KOPT-K1 (cell line): ENCODE measurements around the gene CNFN.

Experiments used
- H3K27ac ChIP-seq: fragments of 200-600 bp; sonication (generic); 2 replicates; pipeline ENCODE4 v1.5.1; 2016; ENCODE audit warnings: antibody characterized with exemption, mild to moderate bottlenecking, low read depth, low read length; ENCODE audit not compliant: poor library complexity, severe bottlenecking
- H3K36me3 ChIP-seq: fragments of 200-600 bp; sonication (generic); 2 replicates; pipeline ENCODE4 v1.5.1; 2017; ENCODE audit warnings: antibody characterized with exemption, mild to moderate bottlenecking, low read length, moderate library complexity; ENCODE audit not compliant: insufficient read depth
- H3K9me3 ChIP-seq: fragments of 200-600 bp; sonication (generic); 2 replicates; pipeline ENCODE4 v1.5.1; 2017; ENCODE audit warnings: antibody characterized with exemption, low read length, mild to moderate bottlenecking; ENCODE audit not compliant: insufficient read depth, poor library complexity, severe bottlenecking

The CNFN gene

DNA sequence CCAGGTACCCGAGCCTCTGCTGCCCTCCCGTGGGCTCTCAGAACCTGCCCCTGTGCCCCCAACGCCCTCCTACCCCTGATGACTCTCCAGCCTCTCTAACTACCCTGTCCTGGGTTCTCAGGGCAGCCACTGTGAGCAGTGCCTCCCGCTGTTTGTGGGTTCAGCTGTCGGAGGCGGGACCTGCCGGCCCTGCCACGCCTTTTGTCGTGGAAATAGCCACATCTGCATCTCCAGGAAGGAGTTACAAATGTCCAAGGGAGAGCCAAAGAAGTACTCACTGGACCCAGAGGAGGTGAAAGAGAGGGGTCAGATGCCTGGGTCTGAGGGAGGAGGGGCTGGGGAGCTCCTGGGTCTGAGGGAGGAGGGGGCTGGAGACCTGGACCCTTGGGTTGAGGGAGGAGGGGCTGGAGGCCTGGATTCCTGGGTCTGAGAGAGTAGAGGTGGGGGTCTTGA is 20.0 kb downstream of the CNFN start:
- no peak overlapping the region for H3K27ac ChIP-seq
- H3K9me3 ChIP-seq = no peaks in the 10 kb centered on the region
- H3K36me3 ChIP-seq = no peaks in the 10 kb centered on the region

DNA sequence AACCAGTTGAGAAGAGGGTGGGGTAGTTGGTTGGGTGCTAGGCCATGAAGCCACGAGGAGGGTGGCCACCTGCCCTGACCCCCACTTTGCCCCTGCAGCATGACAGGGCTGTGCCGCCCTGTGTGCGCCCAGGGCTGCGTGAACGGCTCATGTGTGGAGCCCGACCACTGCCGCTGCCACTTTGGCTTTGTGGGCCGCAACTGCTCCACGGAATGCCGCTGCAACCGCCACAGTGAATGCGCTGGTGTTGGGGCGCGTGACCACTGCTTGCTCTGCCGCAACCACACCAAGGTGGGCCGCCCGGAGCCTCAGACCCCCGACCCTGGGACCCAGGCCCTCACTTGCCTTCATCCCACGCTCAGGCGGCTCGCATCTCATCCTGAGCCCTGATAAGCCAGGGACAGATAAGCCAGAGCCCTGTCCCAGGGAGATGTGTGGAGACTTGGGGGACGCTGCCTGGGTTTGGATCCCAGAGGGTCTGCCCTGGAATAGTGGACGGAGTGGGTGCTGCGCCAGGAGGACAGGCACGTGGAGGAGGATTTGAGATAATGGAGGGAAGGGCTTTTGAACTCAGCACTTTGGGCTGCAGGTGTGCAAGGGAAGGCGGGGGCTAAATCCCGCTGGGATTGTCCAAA is 20.5 kb downstream of the CNFN start:
- Histone ChIP-seq H3K36me3 (no peaks in the 10 kb centered on the region), H3K27ac (no peak overlapping the region)

DNA sequence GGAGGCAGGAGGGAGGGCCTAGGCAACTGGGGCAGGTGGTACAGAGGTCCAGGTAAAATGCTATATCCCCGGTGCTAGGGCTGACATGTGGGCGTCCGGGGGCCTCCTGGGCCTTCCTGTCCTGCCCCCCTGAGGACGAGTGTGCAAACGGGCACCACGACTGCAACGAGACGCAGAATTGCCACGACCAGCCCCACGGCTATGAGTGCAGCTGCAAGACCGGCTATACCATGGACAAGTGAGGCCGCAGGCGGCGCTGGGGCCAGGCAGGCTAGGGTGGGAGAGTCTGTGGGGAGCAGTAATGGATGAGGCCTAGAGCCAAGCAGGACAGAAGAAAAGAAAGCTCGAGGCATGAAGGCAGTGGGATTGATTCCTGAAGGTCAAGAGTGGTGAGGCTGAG is 21.3 kb downstream of the CNFN start:
- no peak overlapping the region for H3K27ac ChIP-seq
- no peaks in the 10 kb centered on the region for H3K9me3 ChIP-seq
- H3K36me3 ChIP-seq = peaks cover 7% of the 10 kb centered on the region; the same call in 1 of the 2 replicates

More for the DNA sequence above, 20.5 kb downstream of the CNFN start:
- no peaks in the 10 kb centered on the region for H3K9me3 ChIP-seq

DNA sequence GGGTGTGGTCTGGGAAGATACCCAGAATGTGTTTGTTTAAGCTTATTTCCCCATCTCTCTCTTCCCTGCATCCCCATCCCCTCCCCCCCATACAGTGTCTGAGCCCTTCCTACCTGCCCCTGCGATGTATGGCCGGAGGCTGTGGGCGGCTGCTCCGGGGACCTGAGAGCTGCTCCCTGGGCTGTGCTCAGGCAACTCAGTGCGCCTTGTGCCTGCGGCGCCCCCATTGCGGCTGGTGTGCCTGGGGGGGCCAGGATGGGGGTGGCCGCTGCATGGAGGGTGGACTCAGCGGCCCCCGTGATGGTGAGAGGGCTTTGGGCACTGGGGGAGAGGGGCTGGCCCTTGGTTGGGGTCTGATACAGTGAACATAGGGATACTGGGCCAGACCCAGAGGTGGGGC is 21.7 kb downstream of the CNFN start:
- H3K9me3 ChIP-seq = no peaks in the 10 kb centered on the region
- peaks cover 10% of the 10 kb centered on the region; the same call in 1 of the 2 replicates for H3K36me3 ChIP-seq
- no peak overlapping the region for H3K27ac ChIP-seq

DNA sequence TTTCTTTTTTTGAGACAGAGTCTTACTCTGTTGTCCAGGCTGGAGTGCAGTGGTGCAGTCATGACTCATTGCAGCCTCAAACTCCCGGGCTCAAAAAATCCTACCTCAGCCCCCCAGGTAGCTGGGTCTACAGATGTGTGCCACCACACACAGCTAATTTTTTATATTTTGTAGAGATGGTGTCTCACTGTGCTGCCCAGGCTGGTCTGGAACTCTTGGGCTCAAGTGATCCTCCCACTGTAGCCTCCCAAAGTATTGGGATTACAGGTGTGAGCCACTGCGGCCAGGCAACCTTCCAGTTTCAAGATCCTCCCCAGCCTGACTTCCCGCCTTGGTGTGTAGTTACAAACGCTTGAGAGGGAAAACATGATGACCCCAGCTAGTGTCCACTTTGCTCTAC is 22.2 kb downstream of the CNFN start:
- Histone ChIP-seq H3K36me3 (peaks cover 10% of the 10 kb centered on the region; the same call in 1 of the 2 replicates), H3K9me3 (no peaks in the 10 kb centered on the region), H3K27ac (no peak overlapping the region)

DNA sequence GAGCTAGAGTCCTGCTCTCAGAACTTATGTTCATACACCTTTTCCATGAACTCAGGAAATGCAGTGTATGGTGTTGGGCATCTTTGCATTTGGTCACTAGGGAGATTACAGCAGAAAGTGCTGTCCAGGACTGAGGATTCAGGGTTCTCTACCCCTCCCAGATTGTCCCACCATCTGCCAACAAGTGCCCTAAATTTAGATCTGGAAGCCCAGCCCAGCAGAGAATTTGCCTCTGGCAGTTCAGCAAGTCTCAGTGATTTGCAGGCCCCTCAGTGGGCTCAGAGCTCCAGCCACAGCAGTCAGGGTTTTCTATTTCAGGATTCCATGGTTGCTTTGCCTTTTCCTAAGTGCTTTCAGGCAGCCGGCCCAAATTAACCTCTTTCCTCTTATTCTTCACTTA is 23.4 kb downstream of the CNFN start:
- no peak overlapping the region for H3K27ac ChIP-seq

DNA sequence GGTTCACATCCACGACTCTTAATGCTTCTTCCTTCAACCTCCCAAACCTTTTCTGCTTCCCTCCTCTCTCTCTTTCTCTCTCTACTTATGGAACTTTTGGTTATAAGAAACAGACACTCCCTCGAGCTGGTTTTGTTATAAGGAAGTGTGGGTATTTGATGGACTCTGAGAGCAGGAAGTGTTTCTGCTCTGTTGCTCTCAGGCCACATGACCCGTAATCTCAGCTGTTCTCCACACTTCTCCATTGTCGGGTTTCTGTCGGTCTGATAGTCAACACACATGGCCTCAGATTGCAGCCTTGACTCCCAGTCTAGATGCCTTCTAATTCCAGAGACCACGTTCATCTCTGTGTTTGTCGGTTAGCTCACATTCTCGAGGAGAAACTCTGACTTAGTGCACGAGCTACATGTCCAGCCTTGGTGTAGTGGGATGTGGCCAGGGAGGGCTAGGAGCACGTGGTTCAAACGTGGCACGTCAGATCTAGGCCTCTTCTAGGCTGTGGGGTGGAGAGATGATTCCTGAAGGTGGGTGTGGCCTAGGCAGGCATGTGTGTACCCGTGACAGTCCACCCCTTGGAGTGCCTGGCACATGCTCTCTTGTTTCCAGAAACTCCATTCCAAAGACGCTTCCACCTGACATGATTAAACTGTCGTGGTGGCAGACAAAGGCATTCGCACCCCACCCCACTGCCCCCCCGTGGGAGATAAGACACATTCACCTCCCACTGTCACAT is 26.3 kb downstream of the CNFN start:
- no peaks in the 10 kb centered on the region for H3K9me3 ChIP-seq
- H3K27ac ChIP-seq = no peak overlapping the region

More for the DNA sequence above, 23.4 kb downstream of the CNFN start:
- Histone ChIP-seq H3K9me3 (no peaks in the 10 kb centered on the region), H3K36me3 (peaks cover 10% of the 10 kb centered on the region; the same call in 1 of the 2 replicates)

DNA sequence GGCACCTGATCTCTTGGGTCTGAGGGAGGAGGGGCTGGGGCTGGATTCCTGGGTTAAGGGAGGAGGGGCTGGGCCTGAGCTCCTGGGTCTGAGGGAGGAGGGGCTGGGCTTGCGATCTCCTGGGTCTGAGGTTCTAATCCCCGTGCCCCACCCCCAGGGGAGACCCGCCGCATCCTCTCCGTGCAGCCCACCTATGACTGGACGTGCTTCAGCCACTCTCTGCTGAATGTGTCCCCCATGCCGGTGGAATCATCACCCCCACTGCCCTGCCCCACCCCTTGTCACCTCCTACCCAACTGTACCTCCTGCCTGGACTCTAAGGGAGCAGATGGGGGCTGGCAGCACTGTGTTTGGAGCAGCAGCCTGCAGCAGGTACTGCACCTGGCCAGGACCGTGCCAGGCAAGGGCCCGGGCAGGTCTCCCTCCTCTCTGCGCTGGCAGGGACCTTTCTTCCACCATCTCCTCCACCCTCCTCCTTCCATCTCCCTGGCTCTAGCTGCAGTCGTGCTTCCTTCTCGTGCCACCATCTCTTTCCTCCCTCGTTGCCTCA is 27.1 kb downstream of the CNFN start:
- H3K36me3 ChIP-seq = peaks cover 10% of the 10 kb centered on the region; the same call in 1 of the 2 replicates
- no peaks in the 10 kb centered on the region for H3K9me3 ChIP-seq
- no peak overlapping the region for H3K27ac ChIP-seq

More for the DNA sequence above, 26.3 kb downstream of the CNFN start:
- H3K36me3 ChIP-seq = peaks cover 10% of the 10 kb centered on the region; the same call in 1 of the 2 replicates

DNA sequence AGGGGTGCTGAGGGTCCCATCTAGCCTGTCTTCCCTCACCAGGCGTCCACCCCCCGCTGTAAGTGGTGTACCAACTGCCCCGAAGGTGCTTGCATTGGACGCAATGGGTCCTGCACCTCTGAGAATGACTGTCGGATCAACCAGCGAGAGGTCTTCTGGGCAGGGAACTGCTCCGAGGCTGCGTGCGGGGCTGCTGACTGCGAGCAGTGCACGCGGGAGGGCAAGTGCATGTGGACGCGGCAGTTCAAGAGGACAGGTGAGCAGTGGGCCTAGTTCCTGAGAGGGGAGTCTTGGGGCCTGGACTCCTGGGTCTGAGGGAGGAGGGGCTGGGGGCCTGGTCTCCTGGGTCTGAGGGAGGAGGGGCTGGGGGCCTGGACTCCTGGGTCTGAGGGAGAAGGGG is 27.8 kb downstream of the CNFN start:
- Histone ChIP-seq H3K9me3 (no peaks in the 10 kb centered on the region), H3K36me3 (peaks cover 10% of the 10 kb centered on the region; the same call in 1 of the 2 replicates), H3K27ac (no peak overlapping the region)

DNA sequence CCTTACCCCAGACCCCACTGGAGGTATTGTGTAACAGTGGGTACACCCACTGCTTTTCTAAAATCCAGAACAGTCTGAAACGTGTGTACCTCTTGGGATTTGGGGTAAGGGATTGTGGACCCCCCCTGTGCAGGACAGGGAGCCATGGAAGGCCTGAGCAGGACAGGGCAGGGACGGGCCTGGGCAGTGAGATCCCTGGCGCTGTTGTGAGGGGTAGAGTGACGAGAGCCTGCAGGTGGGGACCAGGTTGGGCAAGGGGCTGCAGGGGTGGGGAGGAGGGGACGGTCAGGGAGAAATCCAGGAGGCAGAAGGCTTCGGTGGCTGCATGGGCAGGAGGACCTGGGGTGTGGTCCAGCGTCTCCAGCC is 28.6 kb downstream of the CNFN start:
- peaks cover 10% of the 10 kb centered on the region; the same call in 1 of the 2 replicates for H3K36me3 ChIP-seq
- H3K27ac ChIP-seq = no peak overlapping the region
- no peaks in the 10 kb centered on the region for H3K9me3 ChIP-seq

DNA sequence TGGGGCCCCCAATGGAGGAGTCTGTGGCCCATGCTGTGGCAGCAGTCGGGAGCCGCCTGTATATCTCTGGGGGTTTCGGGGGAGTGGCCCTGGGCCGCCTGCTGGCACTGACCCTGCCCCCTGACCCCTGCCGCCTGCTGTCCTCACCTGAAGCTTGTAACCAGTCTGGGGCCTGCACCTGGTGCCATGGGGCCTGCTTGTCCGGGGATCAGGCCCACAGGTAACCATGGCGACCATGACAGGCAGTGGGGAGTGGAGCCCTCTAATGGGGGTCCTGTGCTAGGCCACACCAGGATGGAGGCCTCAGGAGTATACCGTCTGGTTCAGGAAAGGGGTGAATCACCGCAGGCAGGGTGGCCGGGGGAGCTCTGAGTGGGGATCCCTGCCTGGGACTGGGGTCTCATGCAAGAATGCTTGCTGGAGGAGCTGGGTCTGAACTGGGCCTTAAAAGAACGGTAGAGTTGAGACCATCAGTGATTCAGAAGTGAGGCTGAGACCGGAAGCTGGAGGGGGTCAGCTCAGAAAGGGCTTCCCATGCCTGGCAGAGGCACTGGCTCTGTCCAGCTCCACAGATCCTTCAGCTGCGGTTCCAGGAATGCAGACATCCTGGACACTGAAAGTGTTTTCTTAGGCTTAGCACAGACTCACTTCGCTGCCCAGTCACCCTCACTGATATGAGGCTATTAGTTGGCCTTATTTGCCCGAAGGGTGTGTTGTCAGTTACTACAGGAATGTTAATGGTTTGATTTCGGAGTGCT is 29.1 kb downstream of the CNFN start:
- H3K27ac ChIP-seq = no peak overlapping the region
- peaks cover 10% of the 10 kb centered on the region; the same call in 1 of the 2 replicates for H3K36me3 ChIP-seq
- no peaks in the 10 kb centered on the region for H3K9me3 ChIP-seq

DNA sequence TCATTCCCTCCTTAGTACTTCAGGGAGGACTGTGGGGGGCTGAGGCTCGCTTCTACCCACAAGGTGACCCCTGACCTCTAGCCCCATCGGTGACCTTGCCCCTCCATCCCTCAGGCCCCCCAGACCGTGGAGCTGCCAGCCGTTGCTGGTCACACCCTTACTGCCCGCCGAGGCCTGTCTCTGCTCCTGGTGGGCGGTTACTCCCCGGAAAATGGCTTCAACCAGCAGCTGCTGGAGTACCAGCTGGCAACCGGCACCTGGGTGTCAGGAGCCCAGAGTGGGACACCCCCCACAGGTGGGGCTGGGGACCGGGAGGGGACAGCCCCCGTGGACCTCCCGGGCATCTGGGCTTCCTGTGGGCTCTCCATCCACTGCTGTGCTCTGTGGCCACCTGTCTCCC is 32.8 kb downstream of the CNFN start:
- Histone ChIP-seq H3K36me3 (no peaks in the 10 kb centered on the region), H3K9me3 (no peaks in the 10 kb centered on the region), H3K27ac (no peak overlapping the region)

DNA sequence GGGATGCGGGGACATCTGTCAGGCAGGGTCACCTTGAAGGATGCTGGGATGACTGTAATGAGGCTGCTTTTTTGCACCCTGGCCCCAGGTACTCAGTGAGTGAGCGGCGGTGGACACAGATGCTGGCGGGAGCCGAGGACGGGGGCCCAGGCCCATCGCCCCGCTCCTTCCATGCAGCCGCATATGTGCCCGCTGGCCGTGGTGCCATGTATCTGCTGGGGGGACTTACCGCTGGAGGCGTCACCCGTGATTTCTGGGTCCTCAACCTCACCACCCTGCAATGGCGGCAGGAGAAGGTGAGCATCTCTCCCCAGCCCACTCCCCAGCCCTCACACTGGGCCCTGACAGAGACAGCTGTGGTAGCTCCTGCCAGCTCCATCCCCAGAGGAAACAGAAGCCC is 33.4 kb downstream of the CNFN start:
- H3K9me3 ChIP-seq = no peaks in the 10 kb centered on the region
- H3K27ac ChIP-seq = no peak overlapping the region
- no peaks in the 10 kb centered on the region for H3K36me3 ChIP-seq

DNA sequence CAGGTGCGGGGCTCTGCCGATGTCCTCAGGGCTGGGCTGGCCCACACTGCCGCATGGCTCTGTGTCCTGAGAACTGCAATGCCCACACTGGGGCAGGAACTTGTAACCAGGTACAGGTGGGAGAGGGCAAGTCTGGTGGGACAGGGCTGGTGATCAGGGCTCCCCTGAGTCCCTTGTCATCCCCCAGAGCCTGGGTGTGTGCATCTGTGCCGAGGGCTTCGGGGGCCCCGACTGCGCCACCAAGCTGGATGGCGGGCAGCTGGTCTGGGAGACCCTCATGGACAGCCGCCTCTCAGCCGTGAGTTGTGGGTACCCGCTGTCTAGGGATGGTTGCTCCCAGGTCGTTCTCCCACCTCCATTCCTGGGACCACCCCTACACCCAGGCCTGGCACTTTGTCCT is 34.2 kb downstream of the CNFN start:
- no peaks in the 10 kb centered on the region for H3K9me3 ChIP-seq
- H3K36me3 ChIP-seq = no peaks in the 10 kb centered on the region
- no peak overlapping the region for H3K27ac ChIP-seq
